Endometrial microvascular endothelial cells (primary cell): ENCODE results near the gene TTK. TPM values are rescaled to one million over a fixed set of nuclear protein-coding genes. Genes with fewer than 3 reads are reported as not detected.
"Not testable (repeated sequence)": the region's sequence is repeated elsewhere in the genome, so short reads cannot be mapped to it uniquely, and the experiment has no call there.

Experiments
- in situ Hi-C: cut with HindIII; loops from 2 replicates; pipeline ENCODE4 v1.10.0; 2017; ENCODE audit warnings: low sequenced_read_pairs, low pct_unique_long_range_greater_than_20kb; ENCODE audit errors: inconsistent ontology term
- total RNA-seq: library from RNA; depleted of rRNA; stranded (reverse); fragments of >200 nt; gene quantifications from one replicate; pipeline ENCODE4 v1.2.3, GENCODE V29; 2015; ENCODE audit errors: inconsistent ontology term

TTK gene
- total RNA-seq, 1 donor from 2014 or later = 33.3 TPM

- in situ Hi-C loops = no loop called here
Measured at GRCh38 chr6:80015839-80016435, 11.5 kb downstream of the TTK start.

GRCh38 chr6:80020381-80021120 is 16.1 kb downstream of the TTK start:
- in situ Hi-C loops = no loop called here

GRCh38 chr6:80021131-80021530 is 16.7 kb downstream of the TTK start:
- in situ Hi-C loops = no loop called here

- in situ Hi-C loops = no loop called here
Measured at GRCh38 chr6:80021591-80021990, 17.1 kb downstream of the TTK start.

GRCh38 chr6:80022803-80023202 is 18.4 kb downstream of the TTK start:
- in situ Hi-C loops = no loop called here

GRCh38 chr6:80028589-80028988 is 24.1 kb downstream of the TTK start:
- in situ Hi-C loops = no loop called here

GRCh38 chr6:80029470-80029869 is 25.0 kb downstream of the TTK start:
- in situ Hi-C loops = no loop called here

GRCh38 chr6:80048220-80048619 is 43.8 kb downstream of the TTK start:
- in situ Hi-C loops = not testable (repeated sequence)

GRCh38 chr6:80060774-80061173 is 56.3 kb downstream of the TTK start:
- in situ Hi-C loops = no loop called here

GRCh38 chr6:80068146-80068545 is 63.7 kb downstream of the TTK start:
- in situ Hi-C loops = not testable (repeated sequence)

GRCh38 chr6:80070431-80070830 is 66.0 kb downstream of the TTK start:
- in situ Hi-C loops = not testable (repeated sequence)

- in situ Hi-C loops = no loop called here
Measured at GRCh38 chr6:80077067-80077466, 72.6 kb downstream of the TTK start.

GRCh38 chr6:80088637-80089036 is 84.2 kb downstream of the TTK start:
- in situ Hi-C loops = no loop called here

- in situ Hi-C loops = no loop called here
Measured at GRCh38 chr6:80091506-80091905, 87.1 kb downstream of the TTK start.

Other genes starting within 250 kb of the TTK start
- gene ELOVL4, start 57.1 kb upstream of the TTK start, total RNA-seq = 2.0 TPM
- 11.3 TPM for gene BCKDHB, start 102.0 kb downstream of the TTK start, total RNA-seq